PC-3 (cell line): ENCODE measurements around the gene BEST2. TPM values are rescaled to one million over a fixed set of nuclear protein-coding genes. Genes with fewer than 3 reads are reported as not detected.

ENCODE experiments used
- ATAC-seq: fragments of 200-7000 bp; cut with Tn5 transposase; 2 replicates; pipeline ENCODE4 v1.9.1; 2020; ENCODE audit warnings: mild to moderate bottlenecking, moderate library complexity
- BruUV-seq: library from RNA; stranded (reverse); fragments of 400-500 nt; replicated peaks from 2 replicates; lab custom pipeline; 2021; lab: Mats Ljungman, UMichigan
- CTCF ChIA-PET: fragments of 300-600 bp; sonication (Branson Sonifier 250); formaldehyde crosslinking; loops from one replicate; lab custom pipeline; 2022; ENCODE audit warnings: antibody characterized with exemption; lab: Charles Lee
- POLR2A ChIA-PET: fragments of 300-600 bp; sonication (Branson Sonifier 250); formaldehyde crosslinking; loops from one replicate; lab custom pipeline; 2022; ENCODE audit warnings: antibody characterized with exemption; ENCODE audit not compliant: unreplicated experiment; lab: Charles Lee
- DNase-seq: peaks from one replicate; pipeline ENCODE4 v3.0.0-alpha.2; 2015
- H2AFZ ChIP-seq: fragments of 300-600 bp; sonication (generic); 2 replicates; pipeline ENCODE4 v1.6.0; 2016; ENCODE audit warnings: antibody characterized with exemption, low read length
- H3F3A ChIP-seq: fragments of 300-600 bp; sonication (generic); one replicate; pipeline ENCODE4 v1.6.0; 2017; ENCODE audit warnings: antibody characterized with exemption, low read length, control low read depth, mild to moderate bottlenecking; ENCODE audit not compliant: unreplicated experiment
- H3K27ac ChIP-seq: fragments of 300-600 bp; sonication (generic); 2 replicates; pipeline ENCODE4 v1.5.1; 2016; ENCODE audit warnings: mild to moderate bottlenecking, low read length
- H3K27me3 ChIP-seq: fragments of 300-600 bp; sonication (generic); 2 replicates; pipeline ENCODE4 v1.6.1; 2016; ENCODE audit warnings: low read length, mixed read lengths
- H3K36me3 ChIP-seq: fragments of 300-600 bp; sonication (generic); 2 replicates; pipeline ENCODE4 v1.6.1; 2016; ENCODE audit warnings: low read depth, mixed run types, low read length, mixed read lengths
- H3K4me1 ChIP-seq: fragments of 300-600 bp; sonication (generic); 2 replicates; pipeline ENCODE4 v1.5.1; 2016; ENCODE audit warnings: low read length; ENCODE audit not compliant: insufficient read depth
- H3K4me2 ChIP-seq: fragments of 300-600 bp; sonication (generic); 2 replicates; pipeline ENCODE4 v1.6.0; 2016; ENCODE audit warnings: low read length
- H3K4me3 ChIP-seq: fragments of 300-600 bp; sonication (generic); 2 replicates; pipeline ENCODE4 v1.5.1; 2016; ENCODE audit warnings: mild to moderate bottlenecking, low read length, mixed read lengths
- H3K79me2 ChIP-seq: fragments of 300-600 bp; sonication (generic); 2 replicates; pipeline ENCODE4 v1.6.1; 2017; ENCODE audit warnings: low read length, mixed read lengths
- H3K9ac ChIP-seq: fragments of 300-600 bp; sonication (generic); 2 replicates; pipeline ENCODE4 v1.6.0; 2016; ENCODE audit warnings: mild to moderate bottlenecking, low read length
- H3K9me2 ChIP-seq: fragments of 300-600 bp; sonication (generic); replicated peaks from 2 replicates; pipeline ENCODE4 v1.6.1; 2016; ENCODE audit warnings: mixed run types, low read length, mixed read lengths
- H3K9me3 ChIP-seq: fragments of 300-600 bp; sonication (generic); 2 replicates; pipeline ENCODE4 v1.6.1; 2016; ENCODE audit warnings: low read length, mixed read lengths
- H4K20me1 ChIP-seq: fragments of 300-600 bp; sonication (generic); 2 replicates; pipeline ENCODE4 v1.6.1; 2016; ENCODE audit warnings: low read length, mixed read lengths
- CTCF ChIP-seq: fragments of 300-600 bp; sonication (generic); conservative IDR thresholded peaks from 2 replicates; pipeline ENCODE4 v1.5.1; 2017; ENCODE audit warnings: antibody characterized with exemption, low read depth, mild to moderate bottlenecking, low read length
- EZH2 ChIP-seq: fragments of 300-600 bp; sonication (generic); IDR thresholded peaks from one replicate; pipeline ENCODE4 v1.6.1; 2017; ENCODE audit warnings: antibody characterized with exemption, mild to moderate bottlenecking, low read length; ENCODE audit not compliant: unreplicated experiment
- EZH2phosphoT487 ChIP-seq: fragments of 300-600 bp; sonication (generic); IDR thresholded peaks from 2 replicates; pipeline ENCODE4 v1.6.1; 2018; ENCODE audit warnings: mild to moderate bottlenecking, antibody characterized with exemption, low read length, borderline replicate concordance
- intact Hi-C: fragments of 100-400 bp; cut with micrococcal nuclease; formaldehyde crosslinking; loops from 2 replicates; pipeline ENCODE4 v1.9.0; 2023
- total RNA-seq: library from RNA; depleted of rRNA; stranded (reverse); fragments of >200 nt; gene quantifications from 2 replicates; pipeline ENCODE4 v1.2.3, GENCODE V29; 2014

BEST2 gene
- total RNA-seq, 1 experiment from 2014 or later, result 0.07 TPM

GRCh38 chr19:12752056-12752781 lies 628 bp downstream of the BEST2 start:
- Histone ChIP-seq H3K79me2 (no peaks in the 10 kb centered on the region), H3K4me2 (no peak overlapping the region), H3F3A (no peaks in the 10 kb centered on the region), H3K9me2 (no peaks in the 10 kb centered on the region), H3K4me3 (no peak overlapping the region), H3K9me3 (no peaks in the 10 kb centered on the region), H3K27ac (no peak overlapping the region), H3K36me3 (peaks cover 11% of the 10 kb centered on the region), H4K20me1 (no peaks in the 10 kb centered on the region), H3K9ac (no peak overlapping the region), H3K4me1 (peaks cover 12% of the 10 kb centered on the region), H2AFZ (no peak overlapping the region), H3K27me3 (peaks cover 11% of the 10 kb centered on the region)
- CTCF ChIA-PET, result interaction anchor here (0.6 kb wide), 1 partner anchor 36 kb away, joined by 9 read pairs; no protein-coding TSS in a partner anchor
- intact Hi-C loops, result no loop called here
- TF ChIP-seq EZH2phosphoT487 (no peak), EZH2 (no peak), CTCF (no peak)
- POLR2A ChIA-PET, result interaction anchor here (0.6 kb wide), 1 partner anchor 28 kb away, joined by 5 read pairs; the partner anchor contains the start of gene TNPO2
- ATAC-seq (no peak), DNase-seq (no peak)
- no TSS peak for BruUV-seq

GRCh38 chr19:12754465-12755196 lies 3.0 kb downstream of the BEST2 start:
- Histone ChIP-seq H3K4me2 (no peak overlapping the region), H3K27ac (no peak overlapping the region), H3K79me2 (no peaks in the 10 kb centered on the region), H3K9ac (no peak overlapping the region), H3K4me1 (peaks cover 10% of the 10 kb centered on the region), H3K9me2 (no peaks in the 10 kb centered on the region), H3K36me3 (no peaks in the 10 kb centered on the region), H2AFZ (no peak overlapping the region), H3F3A (no peaks in the 10 kb centered on the region), H3K9me3 (no peaks in the 10 kb centered on the region), H3K4me3 (no peak overlapping the region), H4K20me1 (no peaks in the 10 kb centered on the region), H3K27me3 (peaks cover 11% of the 10 kb centered on the region)
- CTCF ChIA-PET, result no interaction called here
- intact Hi-C loops, result no loop called here
- DNase-seq (no peak), ATAC-seq (no peak)
- no peak for TF ChIP-seq CTCF
- TF ChIP-seq EZH2phosphoT487, result no peak
- TF ChIP-seq EZH2, result no peak
- POLR2A ChIA-PET, result interaction anchor here (0.6 kb wide), 1 partner anchor 39 kb away, joined by 5 read pairs; no protein-coding TSS in a partner anchor
- BruUV-seq, result no TSS peak
